ENCODE data around the gene ENTPD2. TPM values are rescaled to one million over a fixed set of nuclear protein-coding genes. Genes with fewer than 3 reads are reported as not detected.
"Not testable (repeated sequence)": the region's sequence is repeated elsewhere in the genome, so short reads cannot be mapped to it uniquely, and the experiment has no call there.

Gene ENTPD2
- total RNA-seq, 1 donor from 2014 or later = 5.2 TPM

- H3K4me3 Mint-ChIP-seq = no peak overlapping the region
- no peaks in the 10 kb centered on the region for H3K36me3 Mint-ChIP-seq
- H3K27me3 Mint-ChIP-seq (ENCODE audit: low read depth) = peaks cover 15% of the 10 kb centered on the region
- H3K4me1 Mint-ChIP-seq = peaks cover 13% of the 10 kb centered on the region
- no peak for TF ChIP-seq CTCF (IDR thresholded peaks at IDR 0.05; ENCODE audit: unreplicated experiment)
- H3K27ac Mint-ChIP-seq = no peak overlapping the region
- H3K9me3 Mint-ChIP-seq = no peaks in the 10 kb centered on the region
- no peak for DNase-seq (ENCODE audit: low spot score in 2 of 2, unreplicated experiment in 2 of 2)
These were observed 12.4 kb upstream of the ENTPD2 start for GRCh38 chr9:137066096-137066861.

GRCh38 chr9:137065336-137065967 lies 11.6 kb upstream of the ENTPD2 start:
- Mint-ChIP-seq H3K4me3 (no peak overlapping the region), H3K36me3 (no peaks in the 10 kb centered on the region), H3K27me3 (ENCODE audit: low read depth) (peaks cover 17% of the 10 kb centered on the region), H3K4me1 (peaks cover 5% of the 10 kb centered on the region), H3K9me3 (no peaks in the 10 kb centered on the region), H3K27ac (no peak overlapping the region)
- TF ChIP-seq CTCF (IDR thresholded peaks at IDR 0.05; ENCODE audit: unreplicated experiment) = no peak
- DNase-seq (ENCODE audit: low spot score in 2 of 2, unreplicated experiment in 2 of 2) = no peak

- no peaks in the 10 kb centered on the region for H3K9me3 Mint-ChIP-seq
- H3K4me3 Mint-ChIP-seq = no peak overlapping the region
- H3K27ac Mint-ChIP-seq = no peak overlapping the region
- no peak for DNase-seq (ENCODE audit: low spot score in 2 of 2, unreplicated experiment in 2 of 2)
- peaks cover 23% of the 10 kb centered on the region for H3K27me3 Mint-ChIP-seq (ENCODE audit: low read depth)
- H3K4me1 Mint-ChIP-seq = peaks cover 5% of the 10 kb centered on the region
- no peaks in the 10 kb centered on the region for H3K36me3 Mint-ChIP-seq
- no peak for TF ChIP-seq CTCF (IDR thresholded peaks at IDR 0.05; ENCODE audit: unreplicated experiment)
These were observed 11.0 kb upstream of the ENTPD2 start for GRCh38 chr9:137064880-137065164.

GRCh38 chr9:137064027-137064879 lies 10.4 kb upstream of the ENTPD2 start:
- peaks cover 22% of the 10 kb centered on the region for H3K27me3 Mint-ChIP-seq (ENCODE audit: low read depth)
- peak; percentile 96 for TF ChIP-seq CTCF (IDR thresholded peaks at IDR 0.05; ENCODE audit: unreplicated experiment)
- H3K36me3 Mint-ChIP-seq = no peaks in the 10 kb centered on the region
- no peaks in the 10 kb centered on the region for H3K9me3 Mint-ChIP-seq
- peak in 1 of 2 experiments; percentile 76 for DNase-seq (ENCODE audit: low spot score in 2 of 2, unreplicated experiment in 2 of 2)
- peaks cover 5% of the 10 kb centered on the region for H3K4me1 Mint-ChIP-seq
- H3K27ac Mint-ChIP-seq = no peak overlapping the region
- H3K4me3 Mint-ChIP-seq = no peak overlapping the region

- peaks cover 24% of the 10 kb centered on the region for H3K27me3 Mint-ChIP-seq (ENCODE audit: low read depth)
- H3K4me1 Mint-ChIP-seq = peaks cover 5% of the 10 kb centered on the region
- H3K9me3 Mint-ChIP-seq = no peaks in the 10 kb centered on the region
- no peak for DNase-seq (ENCODE audit: low spot score in 2 of 2, unreplicated experiment in 2 of 2)
- H3K4me3 Mint-ChIP-seq = no peak overlapping the region
- H3K36me3 Mint-ChIP-seq = no peaks in the 10 kb centered on the region
- no peak for TF ChIP-seq CTCF (IDR thresholded peaks at IDR 0.05; ENCODE audit: unreplicated experiment)
- no peak overlapping the region for H3K27ac Mint-ChIP-seq
These were observed 9.6 kb upstream of the ENTPD2 start for GRCh38 chr9:137063311-137064026.

- H3K4me3 Mint-ChIP-seq; DNase-seq (ENCODE audit: low spot score in 2 of 2, unreplicated experiment in 2 of 2); H3K9me3 Mint-ChIP-seq; H3K36me3 Mint-ChIP-seq; H3K4me1 Mint-ChIP-seq; H3K27ac Mint-ChIP-seq: not testable (repeated sequence)
- H3K27me3 Mint-ChIP-seq (ENCODE audit: low read depth) = peaks cover 29% of the 10 kb centered on the region
These were observed 8.9 kb upstream of the ENTPD2 start for GRCh38 chr9:137062798-137063197.
